Cardiac ventricle fibroblast (primary cell): ENCODE measurements around the gene GUSB. TPM values are rescaled to one million over a fixed set of nuclear protein-coding genes. Genes with fewer than 3 reads are reported as not detected.

Experiments
- total RNA-seq: library from RNA; depleted of rRNA; stranded (reverse); fragments of >200 nt; gene quantifications from 2 replicates; pipeline ENCODE4 v1.2.3, GENCODE V29; 2015

The GUSB gene
- total RNA-seq: 28.3 and 31.3 TPM in 2 replicates

DNA sequence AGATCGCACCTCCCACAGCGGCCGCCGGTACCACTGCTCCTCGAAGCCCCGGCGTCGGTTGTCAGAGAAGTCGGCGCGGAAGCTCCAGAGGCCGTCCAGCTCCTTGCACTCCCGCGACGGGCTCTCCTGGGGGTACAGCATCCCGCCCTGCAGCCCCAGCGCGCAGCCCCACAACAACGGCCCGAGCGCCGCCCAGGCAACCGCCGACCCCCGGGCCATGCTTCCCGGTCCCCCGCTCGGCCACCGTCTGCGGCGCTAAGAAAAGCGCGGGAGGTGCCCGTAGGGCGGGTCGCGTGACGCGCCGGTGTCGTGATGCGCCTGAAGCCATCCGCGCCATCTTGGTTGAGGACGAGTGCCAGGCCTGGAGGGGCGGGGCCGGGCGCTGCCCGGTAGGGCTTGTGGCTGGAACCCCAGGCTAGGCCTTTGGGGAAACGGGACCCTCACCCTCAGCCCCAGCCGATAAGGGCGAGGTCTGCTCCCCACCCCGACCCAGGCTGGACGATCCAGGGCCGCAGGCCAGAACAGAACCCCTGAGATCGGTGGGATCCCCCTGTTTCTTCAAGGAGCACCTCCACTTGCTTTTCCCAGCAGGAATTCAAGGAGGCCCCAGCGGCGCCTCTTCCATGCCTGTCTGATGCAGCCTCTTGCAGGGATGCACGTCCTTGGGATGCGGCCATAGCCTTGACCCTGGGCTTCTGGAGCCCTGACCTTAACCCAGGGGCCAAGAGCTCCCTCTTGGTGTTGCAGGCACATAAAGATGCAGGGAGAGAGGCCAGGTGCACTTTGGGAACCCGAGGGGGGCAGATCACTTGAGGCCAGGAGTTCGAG, at the start of gene GUSB:
Gene GUSB, minus strand, starts transcription at position 249 of the 828 bp plus-strand sequence. Its CDS starts 30 bp downstream, at position 219.

Other genes starting within 250 kb of the GUSB start
- 14.2 and 15.3 TPM in 2 replicates for gene VKORC1L1, start 109.1 kb downstream of the GUSB start, total RNA-seq
- gene ASL, start 93.6 kb upstream of the GUSB start, total RNA-seq: 37.6 and 43.5 TPM in 2 replicates
- gene CRCP, start 132.6 kb upstream of the GUSB start, total RNA-seq: 27.3 and 29.1 TPM in 2 replicates
- 36.4 and 38.8 TPM in 2 replicates for gene TPST1, start 223.1 kb upstream of the GUSB start, total RNA-seq